IPS-15b (cell line): Measurements from ENCODE around the gene DNAJB12.
"Not testable (repeated sequence)": the region's sequence is repeated elsewhere in the genome, so short reads cannot be mapped to it uniquely, and the experiment has no call there.

ENCODE experiments used
- H3K27me3 ChIP-seq: one replicate; pipeline ENCODE4 v1.6.1; 2013; ENCODE audit warnings: low read length; ENCODE audit not compliant: control insufficient read depth, insufficient read depth
- H3K36me3 ChIP-seq: one replicate; pipeline ENCODE4 v1.6.1; 2013; ENCODE audit warnings: low read length; ENCODE audit not compliant: control insufficient read depth, insufficient read depth
- H3K4me1 ChIP-seq: one replicate; pipeline ENCODE4 v1.6.1; 2013; ENCODE audit warnings: mild to moderate bottlenecking, low read length; ENCODE audit not compliant: control insufficient read depth, insufficient read depth
- H3K4me3 ChIP-seq: one replicate; pipeline ENCODE4 v1.5.1; 2013; ENCODE audit warnings: low read depth, low read length
- H3K9ac ChIP-seq: one replicate; pipeline ENCODE4 v1.6.1; 2013; ENCODE audit warnings: low read depth, mild to moderate bottlenecking, low read length
- H3K9me3 ChIP-seq: one replicate; pipeline ENCODE4 v1.6.1; 2013; ENCODE audit warnings: mild to moderate bottlenecking, low read length; ENCODE audit not compliant: control insufficient read depth, insufficient read depth

Gene DNAJB12

DNA sequence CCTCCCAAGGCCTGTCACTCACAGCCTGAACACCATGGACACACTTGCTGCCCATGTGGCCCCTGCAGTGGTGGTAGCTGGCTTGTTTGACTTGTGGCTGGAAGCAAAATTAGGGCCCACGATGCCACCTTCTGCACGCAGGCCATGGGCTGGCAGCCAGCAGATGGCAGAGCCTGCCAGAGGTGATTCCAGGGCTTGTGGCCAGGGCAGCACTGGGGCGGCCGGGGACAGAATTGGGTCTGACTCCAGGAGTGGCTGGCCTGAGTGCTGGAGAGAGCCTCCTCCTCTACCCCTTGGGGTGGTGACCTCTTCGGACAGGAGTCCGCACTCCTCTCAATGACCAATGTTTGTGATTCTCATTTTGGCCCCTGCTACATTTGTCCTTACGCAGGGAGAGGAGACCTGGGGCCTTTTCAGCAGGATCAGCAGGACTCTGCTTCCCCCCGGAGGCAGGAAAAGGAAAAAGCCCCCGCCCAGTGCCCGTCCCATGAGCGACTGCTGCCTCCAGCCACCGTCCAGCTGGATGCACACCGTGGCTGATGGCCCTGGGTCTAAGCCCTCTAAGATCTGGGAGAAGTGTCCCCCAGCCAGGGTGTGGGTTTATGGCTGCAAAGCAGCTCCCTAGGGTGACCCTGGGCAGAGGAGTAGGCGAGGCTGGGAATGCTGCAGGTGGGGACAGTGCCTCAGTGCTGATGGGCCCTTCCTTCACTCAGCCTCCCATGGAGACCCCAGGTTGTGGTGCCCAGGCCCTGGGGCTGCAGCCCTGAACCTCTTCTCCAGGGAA is 26.5 kb downstream of the DNAJB12 start:
- Histone ChIP-seq H3K9me3 (no peaks in the 10 kb centered on the region), H3K9ac (no peak overlapping the region), H3K36me3 (no peaks in the 10 kb centered on the region), H3K4me1 (peaks cover 7% of the 10 kb centered on the region), H3K27me3 (no peaks in the 10 kb centered on the region), H3K4me3 (no peak overlapping the region)

DNA sequence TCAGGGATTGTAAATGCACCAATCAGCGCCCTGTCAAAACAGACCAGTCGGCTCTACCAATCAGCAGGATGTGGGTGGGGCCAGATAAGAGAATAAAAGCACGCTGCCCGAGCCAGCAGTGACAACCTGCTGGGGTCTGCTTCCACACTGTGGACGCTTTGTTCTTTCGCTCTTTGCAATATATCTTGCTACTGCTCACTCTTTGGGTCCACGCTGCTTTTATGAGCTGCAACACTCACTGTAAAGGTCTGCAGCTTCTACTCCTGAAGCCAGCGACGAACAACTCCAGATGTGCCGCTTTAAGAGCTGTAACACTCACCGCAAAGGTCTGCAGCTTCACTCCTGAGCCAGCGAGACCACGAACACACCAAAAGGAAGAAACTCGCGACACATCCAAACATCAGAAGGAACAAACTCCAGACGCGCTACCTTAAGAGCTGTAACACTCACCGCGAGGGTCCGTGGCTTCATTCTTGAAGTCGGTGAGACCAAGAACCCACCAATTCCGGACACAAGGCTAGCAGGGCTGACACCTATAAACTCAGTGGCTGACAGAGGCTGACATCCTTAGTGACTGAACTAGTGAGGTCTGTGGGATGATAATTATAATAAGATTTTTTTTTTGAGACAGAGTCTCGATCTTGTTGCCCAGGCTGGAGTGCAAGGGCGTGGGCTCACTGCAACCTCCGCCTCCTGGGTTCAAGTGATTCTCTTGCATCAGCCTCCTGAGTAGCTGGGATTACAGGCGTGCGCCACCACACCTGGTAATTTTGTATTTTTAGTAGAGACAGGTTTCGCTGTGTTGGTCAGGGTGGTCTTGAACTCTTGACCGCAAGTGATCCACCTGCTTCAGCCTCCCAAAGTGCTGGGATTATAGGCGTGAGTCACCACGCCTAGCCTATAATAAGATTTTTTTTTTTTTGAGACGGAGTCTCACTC is 27.8 kb downstream of the DNAJB12 start:
- H3K4me1 ChIP-seq, H3K27me3 ChIP-seq, H3K9ac ChIP-seq, H3K4me3 ChIP-seq, H3K36me3 ChIP-seq, H3K9me3 ChIP-seq: not testable (repeated sequence)

DNA sequence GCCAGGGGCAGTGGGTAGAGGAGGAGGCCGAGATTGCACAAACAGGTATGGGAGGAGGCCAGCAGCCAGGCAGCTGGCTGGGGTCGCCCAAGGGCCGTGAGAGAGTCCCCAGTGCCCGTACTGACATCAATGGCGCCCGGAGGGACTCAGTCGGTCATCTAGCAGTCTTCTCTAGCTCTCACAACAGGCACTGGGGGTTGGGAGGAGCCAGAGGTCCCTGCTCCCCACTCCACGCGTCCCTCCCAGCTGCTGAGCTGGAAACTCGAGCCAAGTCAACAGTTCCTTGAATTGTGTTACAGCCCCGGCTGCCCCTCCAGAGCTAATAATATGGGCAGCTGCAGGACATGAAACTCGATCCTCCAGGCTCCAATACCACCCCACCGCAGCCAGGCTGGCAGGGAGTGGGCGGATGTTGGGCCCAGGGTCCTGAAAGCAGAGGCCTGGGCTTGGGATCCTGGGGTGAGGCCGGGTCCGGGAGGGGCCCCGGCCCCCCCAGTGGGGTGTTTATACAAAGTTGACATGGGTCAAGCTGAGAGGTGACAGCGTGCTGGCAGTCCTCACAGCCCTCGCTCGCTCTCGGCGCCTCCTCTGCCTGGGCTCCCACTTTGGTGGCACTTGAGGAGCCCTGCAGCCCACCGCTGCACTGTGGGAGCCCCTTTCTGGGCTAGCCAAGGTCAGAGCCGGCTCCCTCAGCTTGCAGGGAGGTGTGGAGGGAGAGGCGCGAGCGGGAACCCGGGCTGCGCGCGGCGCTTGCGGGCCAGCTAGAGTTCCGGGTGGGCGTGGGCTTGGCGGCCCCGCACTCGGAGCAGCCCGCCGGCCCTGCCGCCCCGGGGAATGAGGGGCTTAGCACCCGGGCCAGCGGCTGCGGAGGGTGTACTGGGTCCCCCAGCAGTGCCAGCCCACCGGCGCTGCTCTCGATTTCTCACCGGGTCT is 29.2 kb downstream of the DNAJB12 start:
- not testable (repeated sequence) for H3K36me3 ChIP-seq, H3K9me3 ChIP-seq, H3K9ac ChIP-seq, H3K4me3 ChIP-seq, H3K4me1 ChIP-seq, H3K27me3 ChIP-seq

GRCh38 chr10:72323771-72324191 is 30.9 kb downstream of the DNAJB12 start:
- Histone ChIP-seq H3K36me3 (no peaks in the 10 kb centered on the region), H3K9ac (no peak overlapping the region), H3K9me3 (no peaks in the 10 kb centered on the region), H3K27me3 (no peaks in the 10 kb centered on the region), H3K4me3 (no peak overlapping the region), H3K4me1 (peaks cover 10% of the 10 kb centered on the region)

- Histone ChIP-seq H3K36me3 (no peaks in the 10 kb centered on the region), H3K9me3 (no peaks in the 10 kb centered on the region), H3K27me3 (no peaks in the 10 kb centered on the region), H3K4me3 (no peak overlapping the region), H3K9ac (no peak overlapping the region), H3K4me1 (peaks cover 10% of the 10 kb centered on the region)
These were observed 31.5 kb downstream of the DNAJB12 start for GRCh38 chr10:72323108-72323749.

GRCh38 chr10:72322280-72323058 is 32.2 kb downstream of the DNAJB12 start:
- Histone ChIP-seq H3K36me3 (no peaks in the 10 kb centered on the region), H3K9me3 (no peaks in the 10 kb centered on the region), H3K9ac (no peak overlapping the region), H3K27me3 (no peaks in the 10 kb centered on the region), H3K4me3 (no peak overlapping the region), H3K4me1 (peaks cover 10% of the 10 kb centered on the region)

DNA sequence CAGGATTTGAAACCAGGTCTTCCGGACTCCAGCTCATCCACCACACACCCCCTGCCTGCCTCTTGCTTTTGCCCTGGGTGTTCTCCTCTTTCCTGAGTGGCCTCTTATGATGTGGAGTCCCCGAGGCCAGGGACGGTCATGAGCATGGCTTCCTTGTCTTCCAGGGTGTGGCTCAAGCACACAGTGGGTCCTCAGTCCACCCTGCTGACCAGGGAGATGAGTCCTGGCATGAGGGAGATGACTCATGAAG is 32.8 kb downstream of the DNAJB12 start:
- Histone ChIP-seq H3K36me3 (no peaks in the 10 kb centered on the region), H3K4me3 (no peak overlapping the region), H3K27me3 (no peaks in the 10 kb centered on the region), H3K9ac (no peak overlapping the region), H3K9me3 (no peaks in the 10 kb centered on the region), H3K4me1 (peaks cover 10% of the 10 kb centered on the region)

DNA sequence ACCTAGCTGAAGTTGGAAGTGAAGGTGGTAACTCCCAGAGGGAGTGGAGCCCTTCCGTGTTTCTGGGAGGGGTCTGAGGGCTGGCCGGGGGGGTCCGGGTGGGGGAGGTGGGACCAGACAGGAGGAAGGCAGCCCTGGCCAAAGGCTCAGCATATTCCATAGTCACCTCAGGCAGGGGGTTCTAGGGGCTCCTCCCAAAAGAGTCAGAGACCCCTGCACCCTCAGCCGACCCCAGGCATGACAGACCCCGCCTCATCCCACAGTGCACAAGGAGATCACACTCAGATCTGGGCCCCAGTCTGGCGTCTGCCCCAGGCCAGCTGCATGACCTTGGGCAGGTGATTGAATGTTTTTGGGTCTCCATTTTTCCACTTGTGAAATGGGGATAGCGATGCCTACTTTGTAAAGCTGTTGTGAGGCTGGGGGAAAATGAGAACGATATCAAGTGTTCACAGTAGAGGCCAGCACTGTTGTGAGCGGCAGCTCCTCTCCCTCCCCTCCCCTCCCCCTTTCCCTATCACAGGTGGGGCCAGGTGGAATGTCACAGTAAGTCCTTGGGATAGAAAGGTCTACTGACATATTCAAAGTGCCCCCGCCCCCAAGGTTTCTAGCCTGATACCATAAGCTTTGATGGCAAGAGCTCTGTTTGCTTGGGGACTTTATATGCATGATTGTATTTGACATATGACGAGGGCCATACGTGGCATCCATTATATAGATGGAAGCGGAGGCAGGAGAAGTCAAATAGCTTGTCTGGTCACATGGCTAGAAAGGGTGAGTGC is 33.3 kb downstream of the DNAJB12 start:
- no peak overlapping the region for H3K4me3 ChIP-seq
- H3K36me3 ChIP-seq, result no peaks in the 10 kb centered on the region
- H3K4me1 ChIP-seq, result peaks cover 10% of the 10 kb centered on the region
- no peaks in the 10 kb centered on the region for H3K27me3 ChIP-seq
- no peaks in the 10 kb centered on the region for H3K9me3 ChIP-seq
- H3K9ac ChIP-seq, result peak overlapping the region; percentile 60

GRCh38 chr10:72320676-72321247 is 34.0 kb downstream of the DNAJB12 start:
- Histone ChIP-seq H3K4me1 (peaks cover 10% of the 10 kb centered on the region), H3K9ac (peak overlapping the region; percentile 60), H3K27me3 (no peaks in the 10 kb centered on the region), H3K4me3 (no peak overlapping the region), H3K36me3 (no peaks in the 10 kb centered on the region), H3K9me3 (no peaks in the 10 kb centered on the region)
